ENCODE data around the gene ENTPD8. TPM values are rescaled to one million over a fixed set of nuclear protein-coding genes. Genes with fewer than 3 reads are reported as not detected.

The ENTPD8 gene
- total RNA-seq, 1 experiment from 2014 or later: 0.77 TPM

DNA sequence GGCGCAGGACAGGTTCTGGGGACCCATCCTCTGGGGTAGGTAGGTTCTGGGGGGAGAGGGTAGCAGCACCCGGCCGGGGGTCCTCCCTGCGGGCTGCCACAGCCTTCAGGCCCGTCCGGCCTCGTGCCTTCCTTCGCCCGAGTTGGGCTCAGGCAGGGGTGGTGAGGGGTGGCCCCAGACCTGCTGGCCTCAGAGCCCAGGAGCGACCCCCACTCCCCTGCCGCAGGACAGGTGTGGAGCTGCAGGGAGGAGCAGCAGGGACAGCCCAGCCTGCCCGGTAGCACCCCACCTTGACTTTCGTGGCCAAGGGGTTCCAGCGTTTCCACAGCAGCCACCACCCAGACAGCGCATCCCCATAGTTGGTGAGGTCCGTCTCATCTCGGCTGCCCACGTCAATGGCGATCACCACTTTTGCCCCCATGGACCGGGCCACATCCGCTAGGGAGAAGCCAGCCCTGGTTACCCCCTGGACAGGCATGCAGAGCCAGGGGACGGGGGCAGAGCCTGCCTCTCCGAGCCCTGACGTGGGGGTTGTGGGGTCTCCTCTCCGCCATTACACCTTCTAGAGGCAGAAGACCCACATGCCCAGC lies 21.3 kb upstream of the ENTPD8 start:
- H3K23ac ChIP-seq (ENCODE audit: insufficient read length, low read depth, low read length): no peak overlapping the region
- TF ChIP-seq, protein P1, sequence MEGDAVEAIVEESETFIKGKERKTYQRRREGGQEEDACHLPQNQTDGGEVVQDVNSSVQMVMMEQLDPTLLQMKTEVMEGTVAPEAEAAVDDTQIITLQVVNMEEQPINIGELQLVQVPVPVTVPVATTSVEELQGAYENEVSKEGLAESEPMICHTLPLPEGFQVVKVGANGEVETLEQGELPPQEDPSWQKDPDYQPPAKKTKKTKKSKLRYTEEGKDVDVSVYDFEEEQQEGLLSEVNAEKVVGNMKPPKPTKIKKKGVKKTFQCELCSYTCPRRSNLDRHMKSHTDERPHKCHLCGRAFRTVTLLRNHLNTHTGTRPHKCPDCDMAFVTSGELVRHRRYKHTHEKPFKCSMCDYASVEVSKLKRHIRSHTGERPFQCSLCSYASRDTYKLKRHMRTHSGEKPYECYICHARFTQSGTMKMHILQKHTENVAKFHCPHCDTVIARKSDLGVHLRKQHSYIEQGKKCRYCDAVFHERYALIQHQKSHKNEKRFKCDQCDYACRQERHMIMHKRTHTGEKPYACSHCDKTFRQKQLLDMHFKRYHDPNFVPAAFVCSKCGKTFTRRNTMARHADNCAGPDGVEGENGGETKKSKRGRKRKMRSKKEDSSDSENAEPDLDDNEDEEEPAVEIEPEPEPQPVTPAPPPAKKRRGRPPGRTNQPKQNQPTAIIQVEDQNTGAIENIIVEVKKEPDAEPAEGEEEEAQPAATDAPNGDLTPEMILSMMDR (conservative IDR thresholded peaks at IDR 0.05): no peak
- H4K5ac ChIP-seq (ENCODE audit: insufficient read length, low read depth, low read length): no peak overlapping the region
- no peak overlapping the region for H2AK5ac ChIP-seq (ENCODE audit: insufficient read length, low read length)
- no CpG with 5 or more reads among the region's 25 CpGs for WGBS (ENCODE audit: extremely low coverage, insufficient read length, low lambda C conversion rate)
- H3K56ac ChIP-seq (ENCODE audit: insufficient read length, low read depth, low read length): no peak overlapping the region
- no peak overlapping the region for H4K91ac ChIP-seq (ENCODE audit: insufficient read length, low read depth, low read length)
- H2BK5ac ChIP-seq (ENCODE audit: insufficient read length, low read length): no peak overlapping the region
- no peaks in the 10 kb centered on the region for H3K79me2 ChIP-seq (ENCODE audit: insufficient read depth, low read length)
- H2BK12ac ChIP-seq (ENCODE audit: insufficient read length, low read depth, low read length): no peak overlapping the region
- peaks cover 34% of the 10 kb centered on the region for H3K27me3 Mint-ChIP-seq (ENCODE audit: low read depth)
- H3T11ph ChIP-seq (ENCODE audit: low read length): no peak overlapping the region
- peak overlapping the region; percentile 50 for H3K4me2 ChIP-seq (ENCODE audit: insufficient read depth, insufficient read length, low read length)
- no peaks in the 10 kb centered on the region for H4K20me1 ChIP-seq (ENCODE audit: control insufficient read depth, insufficient read depth, insufficient read length)
- no peak overlapping the region for H3K18ac ChIP-seq (ENCODE audit: insufficient read length, low read depth, low read length)
- H3K23me2 ChIP-seq (ENCODE audit: insufficient read length, low read depth, low read length, poor library complexity, severe bottlenecking): peaks cover 9% of the 10 kb centered on the region
- H3K4me1 ChIP-seq (ENCODE audit: insufficient read depth, low read length): no peaks in the 10 kb centered on the region
- H3K27me3 ChIP-seq (ENCODE audit: insufficient read depth, low read length): no peaks in the 10 kb centered on the region; the same call in 1 of the 2 replicates
- H3K9me3 Mint-ChIP-seq: no peaks in the 10 kb centered on the region
- no peak overlapping the region for H3K9ac ChIP-seq (ENCODE audit: extremely low read depth, insufficient read length, low read length)
- peaks cover 0 to 2% of the 10 kb centered on the region in 2 experiments; a peak in 1 of 4 replicates for H3K4me1 Mint-ChIP-seq
- H3K14ac ChIP-seq (ENCODE audit: insufficient read depth, low read length): no peak overlapping the region
- H3K36me3 Mint-ChIP-seq (ENCODE audit: insufficient read depth in 1 of 3, low read depth in 3 of 3): no peaks in the 10 kb centered on the region
- no peak overlapping the region for H2AFZ ChIP-seq (ENCODE audit: low read length)
- no peak overlapping the region for H4K8ac ChIP-seq (replicated peaks; ENCODE audit: insufficient read length, low read depth, low read length)
- no peak overlapping the region for H3K27ac Mint-ChIP-seq
- no peak for DNase-seq
- no peaks in the 10 kb centered on the region for H3K79me1 ChIP-seq (ENCODE audit: insufficient read depth, low read depth, low read length, poor library complexity, severe bottlenecking)
- H3K4me3 Mint-ChIP-seq: no peak overlapping the region
- no peak overlapping the region for H2BK120ac ChIP-seq (ENCODE audit: low read depth, low read length, poor library complexity, severe bottlenecking)
- no peak overlapping the region for H2BK15ac ChIP-seq (ENCODE audit: low read depth, low read length)
- no peak overlapping the region for H3K27ac ChIP-seq (ENCODE audit: insufficient read length, low read depth, low read length)
- no peak overlapping the region for H3K4ac ChIP-seq (ENCODE audit: low read depth, low read length)
- no peak overlapping the region for H2BK20ac ChIP-seq (ENCODE audit: low read depth, low read length, poor library complexity, severe bottlenecking)
- H3K9me3 ChIP-seq (ENCODE audit: control insufficient read depth, low read depth, low read length): no peaks in the 10 kb centered on the region

Data from H9 (cell line).